Retinal pigment epithelial cell (primary cell): ENCODE measurements around the gene NOBOX.

ENCODE experiments used
- DNase-seq: peaks from one replicate; pipeline ENCODE4 v3.0.0-alpha.2; 2010; ENCODE audit warnings: low read depth
- H3K4me3 ChIP-seq: 2 replicates; pipeline ENCODE4 v1.5.1; 2011; ENCODE audit warnings: mild to moderate bottlenecking, low read length, control low read depth, moderate library complexity
- CTCF ChIP-seq: conservative IDR thresholded peaks from 2 replicates; pipeline ENCODE4 v1.5.1; 2011; ENCODE audit warnings: low read depth, low read length, control low read depth, inconsistent platforms

NOBOX gene

GRCh38 chr7:144403649-144404061, at the start of gene NOBOX:
Gene NOBOX (minus strand): TSS chr7:144403693.
- TF ChIP-seq CTCF: no peak
- H3K4me3 ChIP-seq: no peak within 1 kb of the TSS
- DNase-seq: no peak

GRCh38 chr7:144452064-144452463, 48.6 kb upstream of the NOBOX start:
- no peak for TF ChIP-seq CTCF
- DNase-seq: no peak
- H3K4me3 ChIP-seq: no peak overlapping the region

GRCh38 chr7:144445590-144445989, 42.1 kb upstream of the NOBOX start:
- TF ChIP-seq CTCF: no peak
- H3K4me3 ChIP-seq: no peak overlapping the region
- no peak for DNase-seq

GRCh38 chr7:144439717-144440205, 36.3 kb upstream of the NOBOX start:
- no peak for DNase-seq
- TF ChIP-seq CTCF: no peak
- no peak overlapping the region for H3K4me3 ChIP-seq

GRCh38 chr7:144438759-144439158, 35.3 kb upstream of the NOBOX start:
- TF ChIP-seq CTCF: no peak
- DNase-seq: no peak
- H3K4me3 ChIP-seq: no peak overlapping the region

GRCh38 chr7:144437370-144438191, 34.1 kb upstream of the NOBOX start:
- TF ChIP-seq CTCF: peak; percentile 67
- H3K4me3 ChIP-seq: no peak overlapping the region
- DNase-seq: peak; percentile 52

- no peak overlapping the region for H3K4me3 ChIP-seq
- no peak for DNase-seq
- no peak for TF ChIP-seq CTCF
Measured at GRCh38 chr7:144436500-144436899, 33.0 kb upstream of the NOBOX start.
